ENCODE measurements around the gene LAMA4.
"Not testable (repeated sequence)": the region's sequence is repeated elsewhere in the genome, so short reads cannot be mapped to it uniquely, and the experiment has no call there.

LAMA4 gene

GRCh38 chr6:112200185-112200914 lies 54.0 kb downstream of the LAMA4 start:
- not testable (repeated sequence) for H2BK12ac ChIP-seq (ENCODE audit: low read length); H3K23ac ChIP-seq (ENCODE audit: low read depth, low read length, poor library complexity); H3K27ac ChIP-seq (replicated peaks; ENCODE audit: low read length); H3K18ac ChIP-seq (ENCODE audit: low read length); H2BK120ac ChIP-seq (ENCODE audit: low read depth, low read length); H3K9ac ChIP-seq (ENCODE audit: low read depth, low read length, poor library complexity); H4K8ac ChIP-seq (ENCODE audit: low read depth, low read length); H3K9me3 ChIP-seq (replicated peaks in 1 of 2; ENCODE audit: control insufficient read depth in 2 of 2, insufficient read depth in 1 of 2, low read depth in 1 of 2, low read length in 2 of 2); H2AK5ac ChIP-seq (ENCODE audit: low read depth, low read length); DNase-seq (ENCODE audit: low spot score); H3K14ac ChIP-seq (ENCODE audit: low read length); H3K79me1 ChIP-seq (ENCODE audit: low read depth, low read length); H3K4ac ChIP-seq (ENCODE audit: low read length); H3K4me2 ChIP-seq (ENCODE audit: insufficient read depth, low read length, poor library complexity, severe bottlenecking); H3K27me3 ChIP-seq (ENCODE audit: control insufficient read depth in 3 of 3, insufficient read depth in 3 of 3, low read depth in 1 of 3, low read length in 3 of 3); H2BK15ac ChIP-seq (ENCODE audit: low read length); H4K91ac ChIP-seq (ENCODE audit: low read depth, low read length, poor library complexity); H2BK5ac ChIP-seq (ENCODE audit: low read length); H2AFZ ChIP-seq (ENCODE audit: low read length); H3K4me3 ChIP-seq (ENCODE audit: low read length in 2 of 2); H3K36me3 ChIP-seq (replicated peaks in 1 of 2; ENCODE audit: control insufficient read depth in 2 of 2, insufficient read depth in 2 of 2, low read length in 2 of 2)
- no CpG with 5 or more reads among the region's 2 CpGs for WGBS, 2 donors (ENCODE audit: extremely low coverage in 2 of 2, insufficient read length in 2 of 2, insufficient replicate concordance in 1 of 2)
- peaks cover 2 to 11% of the 10 kb centered on the region in 2 donors for H3K4me1 ChIP-seq (ENCODE audit: control insufficient read depth in 2 of 2, insufficient read depth in 1 of 2, low read depth in 1 of 2, low read length in 2 of 2)

GRCh38 chr6:112199001-112199403 lies 55.4 kb downstream of the LAMA4 start:
- Histone ChIP-seq H4K8ac (ENCODE audit: low read depth, low read length) (no peak overlapping the region), H2AFZ (ENCODE audit: low read length) (no peak overlapping the region), H2BK12ac (ENCODE audit: low read length) (no peak overlapping the region), H3K4me2 (ENCODE audit: insufficient read depth, low read length, poor library complexity, severe bottlenecking) (no peak overlapping the region), H3K23ac (ENCODE audit: low read depth, low read length, poor library complexity) (no peak overlapping the region), H4K91ac (ENCODE audit: low read depth, low read length, poor library complexity) (no peak overlapping the region), H3K27me3 (ENCODE audit: control insufficient read depth in 3 of 3, insufficient read depth in 3 of 3, low read depth in 1 of 3, low read length in 3 of 3) (no peaks in the 10 kb centered on the region), H3K4me3 (ENCODE audit: low read length in 2 of 2) (no peak overlapping the region), H2BK5ac (ENCODE audit: low read length) (no peak overlapping the region), H3K18ac (ENCODE audit: low read length) (no peak overlapping the region), H3K4ac (ENCODE audit: low read length) (no peak overlapping the region), H3K9me3 (replicated peaks in 1 of 2; ENCODE audit: control insufficient read depth in 2 of 2, insufficient read depth in 1 of 2, low read depth in 1 of 2, low read length in 2 of 2) (no peaks in the 10 kb centered on the region), H2BK15ac (ENCODE audit: low read length) (no peak overlapping the region), H2BK120ac (ENCODE audit: low read depth, low read length) (no peak overlapping the region), H3K9ac (ENCODE audit: low read depth, low read length, poor library complexity) (no peak overlapping the region), H3K36me3 (replicated peaks in 1 of 2; ENCODE audit: control insufficient read depth in 2 of 2, insufficient read depth in 2 of 2, low read length in 2 of 2) (no peaks in the 10 kb centered on the region), H3K14ac (ENCODE audit: low read length) (no peak overlapping the region), H2AK5ac (ENCODE audit: low read depth, low read length) (no peak overlapping the region), H3K79me1 (ENCODE audit: low read depth, low read length) (no peaks in the 10 kb centered on the region), H3K27ac (replicated peaks; ENCODE audit: low read length) (no peak overlapping the region), H3K4me1 (ENCODE audit: control insufficient read depth in 2 of 2, insufficient read depth in 1 of 2, low read depth in 1 of 2, low read length in 2 of 2) (peaks cover 3 to 12% of the 10 kb centered on the region in 2 donors)
- no CpG with 5 or more reads among the region's 3 CpGs for WGBS, 2 donors (ENCODE audit: extremely low coverage in 2 of 2, insufficient read length in 2 of 2, insufficient replicate concordance in 1 of 2)
- no peak for DNase-seq (ENCODE audit: low spot score)

DNA sequence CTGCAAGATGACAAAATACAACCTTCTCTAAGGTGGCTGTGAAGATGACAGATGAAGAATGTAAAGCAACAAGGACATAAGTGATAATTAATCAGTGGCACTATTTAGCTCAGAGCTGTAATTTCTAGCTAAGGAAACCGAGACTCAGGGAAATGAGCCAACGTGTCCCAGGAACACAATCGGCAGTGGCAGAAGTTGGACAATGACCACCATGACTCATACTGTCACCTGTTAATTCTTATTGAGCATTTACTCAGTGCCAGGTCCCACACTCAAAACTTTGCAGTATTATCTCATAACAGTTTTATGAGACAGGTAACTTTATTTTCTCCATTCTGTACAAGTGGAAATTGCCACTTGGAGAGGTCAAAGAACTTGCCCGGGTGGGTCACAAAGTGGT lies 55.8 kb downstream of the LAMA4 start:
- H3K9me3 ChIP-seq (replicated peaks in 1 of 2; ENCODE audit: control insufficient read depth in 2 of 2, insufficient read depth in 1 of 2, low read depth in 1 of 2, low read length in 2 of 2): no peaks in the 10 kb centered on the region
- no peak overlapping the region for H2BK5ac ChIP-seq (ENCODE audit: low read length)
- H2BK120ac ChIP-seq (ENCODE audit: low read depth, low read length): no peak overlapping the region
- no peak overlapping the region for H4K8ac ChIP-seq (ENCODE audit: low read depth, low read length)
- no peaks in the 10 kb centered on the region for H3K27me3 ChIP-seq (ENCODE audit: control insufficient read depth in 3 of 3, insufficient read depth in 3 of 3, low read depth in 1 of 3, low read length in 3 of 3)
- H3K23ac ChIP-seq (ENCODE audit: low read depth, low read length, poor library complexity): no peak overlapping the region
- H3K27ac ChIP-seq (replicated peaks; ENCODE audit: low read length): no peak overlapping the region
- H2AK5ac ChIP-seq (ENCODE audit: low read depth, low read length): no peak overlapping the region
- H2AFZ ChIP-seq (ENCODE audit: low read length): no peak overlapping the region
- no peak overlapping the region for H3K4me2 ChIP-seq (ENCODE audit: insufficient read depth, low read length, poor library complexity, severe bottlenecking)
- H3K9ac ChIP-seq (ENCODE audit: low read depth, low read length, poor library complexity): no peak overlapping the region
- no peaks in the 10 kb centered on the region for H3K36me3 ChIP-seq (replicated peaks in 1 of 2; ENCODE audit: control insufficient read depth in 2 of 2, insufficient read depth in 2 of 2, low read length in 2 of 2)
- no CpG with 5 or more reads among the region's 4 CpGs for WGBS, 2 donors (ENCODE audit: extremely low coverage in 2 of 2, insufficient read length in 2 of 2, insufficient replicate concordance in 1 of 2)
- no peak overlapping the region for H2BK12ac ChIP-seq (ENCODE audit: low read length)
- H3K4me1 ChIP-seq (ENCODE audit: control insufficient read depth in 2 of 2, insufficient read depth in 1 of 2, low read depth in 1 of 2, low read length in 2 of 2): peaks cover 5 to 11% of the 10 kb centered on the region in 2 donors
- H2BK15ac ChIP-seq (ENCODE audit: low read length): no peak overlapping the region
- no peak overlapping the region for H3K14ac ChIP-seq (ENCODE audit: low read length)
- no peak overlapping the region for H4K91ac ChIP-seq (ENCODE audit: low read depth, low read length, poor library complexity)
- H3K18ac ChIP-seq (ENCODE audit: low read length): no peak overlapping the region
- no peak for DNase-seq (ENCODE audit: low spot score)
- H3K79me1 ChIP-seq (ENCODE audit: low read depth, low read length): no peaks in the 10 kb centered on the region
- no peak overlapping the region for H3K4me3 ChIP-seq (ENCODE audit: low read length in 2 of 2)
- no peak overlapping the region for H3K4ac ChIP-seq (ENCODE audit: low read length)

GRCh38 chr6:112197636-112198035 lies 56.7 kb downstream of the LAMA4 start:
- Histone ChIP-seq H3K4ac (ENCODE audit: low read length) (no peak overlapping the region), H2AK5ac (ENCODE audit: low read depth, low read length) (no peak overlapping the region), H3K4me3 (ENCODE audit: low read length in 2 of 2) (no peak overlapping the region), H2BK15ac (ENCODE audit: low read length) (no peak overlapping the region), H3K27me3 (ENCODE audit: control insufficient read depth in 3 of 3, insufficient read depth in 3 of 3, low read depth in 1 of 3, low read length in 3 of 3) (no peaks in the 10 kb centered on the region), H3K4me1 (ENCODE audit: control insufficient read depth in 2 of 2, insufficient read depth in 1 of 2, low read depth in 1 of 2, low read length in 2 of 2) (peaks cover 3 to 7% of the 10 kb centered on the region in 2 donors), H3K18ac (ENCODE audit: low read length) (no peak overlapping the region), H2BK12ac (ENCODE audit: low read length) (no peak overlapping the region), H3K4me2 (ENCODE audit: insufficient read depth, low read length, poor library complexity, severe bottlenecking) (no peak overlapping the region), H3K36me3 (replicated peaks in 1 of 2; ENCODE audit: control insufficient read depth in 2 of 2, insufficient read depth in 2 of 2, low read length in 2 of 2) (no peaks in the 10 kb centered on the region), H4K8ac (ENCODE audit: low read depth, low read length) (no peak overlapping the region), H4K91ac (ENCODE audit: low read depth, low read length, poor library complexity) (no peak overlapping the region), H3K9me3 (replicated peaks in 1 of 2; ENCODE audit: control insufficient read depth in 2 of 2, insufficient read depth in 1 of 2, low read depth in 1 of 2, low read length in 2 of 2) (no peaks in the 10 kb centered on the region), H3K14ac (ENCODE audit: low read length) (no peak overlapping the region), H3K9ac (ENCODE audit: low read depth, low read length, poor library complexity) (no peak overlapping the region), H2BK5ac (ENCODE audit: low read length) (no peak overlapping the region), H3K23ac (ENCODE audit: low read depth, low read length, poor library complexity) (no peak overlapping the region), H3K27ac (replicated peaks; ENCODE audit: low read length) (no peak overlapping the region), H2AFZ (ENCODE audit: low read length) (no peak overlapping the region), H2BK120ac (ENCODE audit: low read depth, low read length) (no peak overlapping the region), H3K79me1 (ENCODE audit: low read depth, low read length) (no peaks in the 10 kb centered on the region)
- DNase-seq (ENCODE audit: low spot score): no peak
- WGBS, 2 donors (ENCODE audit: extremely low coverage in 2 of 2, insufficient read length in 2 of 2, insufficient replicate concordance in 1 of 2): no CpG with 5 or more reads among the region's 2 CpGs

All from neuronal stem cell (in vitro differentiated cells).